GM19467 (cell line): ENCODE data around the gene AKNA.

ENCODE experiments used
- ATAC-seq: cut with Tn5 transposase; IDR thresholded peaks from one replicate; pipeline ENCODE4 v1.9.1; 2021; ENCODE audit warnings: mild to moderate bottlenecking, moderate library complexity; ENCODE audit not compliant: unreplicated experiment

The AKNA gene

DNA sequence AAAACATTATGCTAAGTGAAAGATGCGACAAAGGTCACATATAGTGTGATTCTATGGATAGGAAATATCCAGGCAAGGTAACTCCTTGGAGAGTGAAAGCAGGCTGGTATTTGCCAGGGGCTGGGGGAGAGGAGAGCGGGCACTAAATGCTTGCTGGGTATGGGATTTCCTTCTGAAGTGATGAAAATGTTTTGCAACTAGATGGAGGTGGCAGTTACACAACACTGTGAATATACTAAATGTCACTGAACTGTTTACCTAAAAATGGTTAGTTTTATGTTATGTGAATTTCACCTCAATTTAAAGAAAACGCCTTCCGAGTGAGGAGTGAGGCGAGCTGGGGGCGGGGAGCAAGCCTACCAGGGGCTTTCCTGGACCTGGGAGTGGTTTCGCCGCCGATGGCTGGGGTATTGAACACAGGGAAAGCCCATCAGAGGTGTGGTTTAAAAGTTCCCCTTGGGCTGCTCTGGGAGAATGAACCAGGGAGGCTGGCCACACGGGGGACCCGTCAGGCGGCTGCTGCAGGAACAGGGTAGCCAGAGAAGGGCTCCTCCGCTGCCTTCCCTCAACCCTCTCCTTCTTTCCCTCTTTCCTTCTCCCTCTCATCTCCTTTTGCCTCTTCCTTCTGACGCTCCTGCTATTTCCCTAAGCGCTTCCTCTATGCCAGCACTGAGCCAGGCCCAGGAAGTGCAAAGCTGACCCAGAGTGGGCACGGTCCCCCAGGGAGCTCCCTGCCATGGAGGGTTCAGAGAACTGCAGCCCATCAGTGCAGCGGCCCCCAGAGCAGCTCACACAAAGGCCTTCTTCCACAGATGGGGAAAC lies 4.9 kb downstream of the AKNA start:
- ATAC-seq, result no peak

DNA sequence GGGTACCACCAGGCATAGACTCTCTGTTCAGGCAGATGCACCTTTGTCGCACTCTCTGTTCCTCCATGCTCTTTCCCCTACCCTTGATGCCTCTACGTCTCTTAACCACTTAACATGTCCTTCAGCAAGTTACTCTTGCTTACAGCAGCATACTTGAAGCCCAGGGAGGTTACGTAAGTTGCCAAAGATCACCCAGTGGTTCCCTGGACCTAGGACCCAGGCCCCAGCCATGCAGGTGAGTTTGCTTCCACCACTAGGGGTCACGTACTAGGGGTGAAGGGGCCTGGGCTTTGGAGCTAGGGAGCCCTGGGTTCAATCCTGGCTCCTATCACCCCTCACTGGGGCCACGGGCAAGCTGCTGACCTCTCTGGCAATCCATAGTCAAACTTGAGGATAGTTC lies 8.9 kb downstream of the AKNA start:
- no peak for ATAC-seq

DNA sequence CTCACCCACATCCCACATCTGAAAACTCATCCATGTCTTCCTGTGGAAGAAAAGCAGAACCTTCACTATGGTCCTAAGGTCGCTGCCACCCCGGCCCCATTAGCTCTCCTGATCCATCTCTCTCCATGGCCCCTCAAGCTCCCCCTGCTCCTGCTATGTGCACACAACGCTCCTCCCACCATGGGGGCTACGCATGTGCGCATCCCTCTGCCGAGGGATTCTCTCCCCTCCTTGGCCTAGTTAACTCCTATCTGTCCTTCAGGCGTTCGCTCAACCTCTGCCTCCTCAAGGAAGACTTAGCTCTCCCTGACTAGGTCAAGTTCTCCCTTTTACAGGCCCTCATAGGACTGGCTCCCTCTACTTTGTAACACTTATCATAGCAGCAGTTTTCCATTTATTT lies 9.8 kb downstream of the AKNA start:
- ATAC-seq, result no peak

DNA sequence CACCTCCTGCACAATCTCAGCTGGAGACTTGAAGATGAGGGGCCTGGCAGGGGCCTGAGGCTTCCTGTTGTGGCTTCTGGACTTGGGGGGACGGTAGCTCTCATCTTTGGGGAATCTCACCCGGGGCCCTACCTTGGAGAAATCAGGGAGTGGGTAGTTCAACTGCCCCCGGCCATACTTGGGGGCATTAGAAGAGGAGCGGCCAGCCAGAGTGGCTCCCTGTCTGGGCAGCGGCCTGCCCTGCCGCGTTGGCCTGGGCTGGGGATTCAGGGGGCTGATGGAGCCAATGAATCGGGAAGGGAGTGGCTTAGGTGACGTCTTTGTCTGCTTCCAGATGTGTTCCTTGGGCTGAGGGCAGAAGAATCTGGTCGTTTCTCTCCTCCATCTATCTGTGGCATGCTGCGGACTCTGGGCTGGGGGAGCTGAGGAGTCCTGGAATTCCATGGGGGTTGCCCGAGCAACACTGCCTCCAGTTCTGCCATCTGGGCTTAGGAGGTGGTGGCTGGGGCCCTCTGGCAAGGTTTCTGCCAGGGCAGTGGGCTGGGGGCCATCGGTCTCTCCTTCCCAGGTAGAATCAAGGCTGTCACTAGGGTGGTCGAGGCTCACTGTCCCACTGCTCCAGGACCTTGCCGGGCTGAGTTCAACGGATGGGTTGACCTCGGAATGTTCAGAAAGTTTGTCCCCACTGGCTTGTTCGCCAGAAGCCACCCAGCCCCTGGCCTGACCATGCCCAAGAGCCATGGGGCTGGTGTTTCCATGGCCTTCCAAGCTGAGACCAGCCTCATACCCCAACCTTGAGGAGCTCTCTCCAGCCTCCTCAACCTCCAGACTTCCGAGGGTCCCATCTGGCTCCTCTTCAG lies 11.0 kb downstream of the AKNA start:
- no peak for ATAC-seq

DNA sequence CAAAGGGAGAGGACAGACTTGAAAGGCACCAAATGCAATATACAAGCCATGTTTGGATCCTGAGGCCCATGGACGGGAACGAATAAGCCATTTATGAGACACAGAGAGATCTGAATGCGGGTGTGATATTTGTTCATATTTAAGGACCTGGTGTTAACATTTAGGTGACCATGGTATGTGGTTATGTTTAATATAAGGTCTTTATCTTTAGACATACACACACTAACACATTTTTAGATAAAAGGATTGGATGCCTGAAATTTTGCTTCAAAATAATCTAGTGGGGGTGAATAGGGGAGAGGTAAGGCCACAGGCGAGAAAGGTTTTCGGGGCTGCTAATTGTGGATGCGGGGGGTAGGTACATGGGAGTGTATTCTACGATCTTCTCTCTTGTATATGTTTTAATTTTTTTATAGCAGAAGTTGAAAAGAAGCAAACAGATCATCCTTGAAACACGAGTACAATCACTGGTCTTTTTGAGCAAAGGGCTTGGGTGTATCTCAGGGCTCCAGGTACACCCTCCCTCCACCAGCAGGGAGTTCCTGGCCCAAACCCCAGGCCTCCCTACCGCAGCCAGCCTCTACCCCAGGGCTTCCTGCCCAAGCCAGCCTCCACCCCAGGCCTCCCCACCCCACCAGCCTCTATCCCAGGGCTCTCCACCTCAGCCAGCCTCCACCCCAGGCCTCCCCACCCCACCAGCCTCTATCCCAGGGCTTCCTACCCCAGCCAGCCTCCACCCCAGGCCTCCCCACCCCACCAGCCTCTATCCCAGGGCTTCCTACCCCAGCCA lies 12.2 kb downstream of the AKNA start:
- no peak for ATAC-seq

DNA sequence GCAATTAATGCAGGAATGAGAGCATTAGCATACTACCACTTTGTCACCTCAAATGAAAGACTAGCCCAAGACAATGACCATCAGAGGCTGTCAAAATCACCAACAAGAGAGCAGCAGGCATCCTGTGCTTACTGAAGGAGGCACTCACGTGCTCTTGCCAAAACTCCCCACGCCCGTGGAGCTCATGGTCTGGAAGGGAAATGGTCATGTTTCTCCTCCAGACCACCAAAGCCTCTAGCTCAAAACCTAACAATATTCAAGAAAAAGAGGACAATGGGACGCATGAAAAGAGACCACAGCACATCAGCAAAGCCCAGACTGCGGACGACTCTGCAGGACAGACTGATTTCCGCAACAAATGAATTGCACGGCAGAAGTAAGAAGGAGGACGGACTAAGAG lies 12.8 kb downstream of the AKNA start:
- no peak for ATAC-seq

DNA sequence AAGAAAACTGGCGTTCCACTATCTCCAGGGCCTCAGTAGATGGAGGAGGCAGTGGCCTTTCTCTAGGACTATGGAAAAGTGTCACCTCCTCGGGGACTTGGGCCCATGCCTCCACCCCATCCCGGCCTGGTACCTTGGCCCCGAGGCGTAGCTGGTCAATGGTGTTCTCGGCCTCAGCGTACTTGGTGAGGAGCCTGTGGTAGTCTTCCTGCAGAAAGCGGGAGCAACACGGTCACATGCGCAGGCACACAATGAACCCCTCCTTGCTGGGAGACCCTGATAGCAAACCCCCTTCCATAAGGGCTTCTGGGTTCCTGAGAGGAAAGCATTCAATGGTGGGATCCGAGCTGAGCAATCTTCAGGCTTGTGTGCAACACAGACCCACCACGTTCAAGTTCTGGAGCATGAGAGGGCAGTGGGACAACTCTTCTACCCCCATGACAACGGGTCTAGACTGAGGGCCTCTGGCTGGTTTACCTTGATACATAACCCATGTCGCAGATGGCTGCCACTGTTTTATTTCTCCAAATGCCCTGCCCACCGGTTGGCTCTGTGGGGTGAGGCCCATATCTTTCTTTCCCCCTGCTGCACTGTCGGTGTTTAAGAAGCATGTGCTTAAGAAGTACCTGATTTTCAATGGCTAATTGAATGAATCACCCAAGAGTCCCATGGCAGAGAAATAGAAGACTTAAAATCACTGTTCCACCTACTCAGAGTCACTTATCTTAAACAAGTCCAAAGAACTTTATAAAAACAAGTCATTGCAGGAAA lies 13.6 kb downstream of the AKNA start:
- no peak for ATAC-seq

DNA sequence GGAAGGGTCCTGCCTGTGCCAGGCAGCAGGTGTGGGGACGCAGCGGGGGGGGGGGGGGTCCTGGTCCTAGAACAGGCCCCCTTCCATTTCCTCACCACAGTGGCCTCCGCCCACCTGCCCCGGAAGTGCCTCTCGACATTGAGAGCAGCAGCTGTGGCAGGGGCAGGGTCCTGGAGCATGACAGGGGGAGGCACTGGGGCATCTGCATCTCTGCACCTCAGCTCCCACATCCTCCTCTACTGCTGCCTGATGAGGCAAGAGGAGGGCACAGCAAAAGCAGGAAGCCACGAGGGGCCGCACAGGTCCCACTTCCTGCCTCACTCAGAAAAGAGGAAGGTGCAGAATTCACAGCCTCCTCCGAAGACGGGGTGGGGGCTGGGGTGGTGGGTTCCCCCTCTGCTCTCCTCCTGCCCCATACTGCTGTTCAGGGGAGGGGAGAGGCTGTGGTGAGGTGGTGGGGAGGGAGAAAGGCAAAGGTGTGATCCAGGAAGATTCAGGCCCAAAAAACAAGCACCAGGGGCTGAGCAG lies 14.8 kb downstream of the AKNA start:
- peak; percentile 97 for ATAC-seq

DNA sequence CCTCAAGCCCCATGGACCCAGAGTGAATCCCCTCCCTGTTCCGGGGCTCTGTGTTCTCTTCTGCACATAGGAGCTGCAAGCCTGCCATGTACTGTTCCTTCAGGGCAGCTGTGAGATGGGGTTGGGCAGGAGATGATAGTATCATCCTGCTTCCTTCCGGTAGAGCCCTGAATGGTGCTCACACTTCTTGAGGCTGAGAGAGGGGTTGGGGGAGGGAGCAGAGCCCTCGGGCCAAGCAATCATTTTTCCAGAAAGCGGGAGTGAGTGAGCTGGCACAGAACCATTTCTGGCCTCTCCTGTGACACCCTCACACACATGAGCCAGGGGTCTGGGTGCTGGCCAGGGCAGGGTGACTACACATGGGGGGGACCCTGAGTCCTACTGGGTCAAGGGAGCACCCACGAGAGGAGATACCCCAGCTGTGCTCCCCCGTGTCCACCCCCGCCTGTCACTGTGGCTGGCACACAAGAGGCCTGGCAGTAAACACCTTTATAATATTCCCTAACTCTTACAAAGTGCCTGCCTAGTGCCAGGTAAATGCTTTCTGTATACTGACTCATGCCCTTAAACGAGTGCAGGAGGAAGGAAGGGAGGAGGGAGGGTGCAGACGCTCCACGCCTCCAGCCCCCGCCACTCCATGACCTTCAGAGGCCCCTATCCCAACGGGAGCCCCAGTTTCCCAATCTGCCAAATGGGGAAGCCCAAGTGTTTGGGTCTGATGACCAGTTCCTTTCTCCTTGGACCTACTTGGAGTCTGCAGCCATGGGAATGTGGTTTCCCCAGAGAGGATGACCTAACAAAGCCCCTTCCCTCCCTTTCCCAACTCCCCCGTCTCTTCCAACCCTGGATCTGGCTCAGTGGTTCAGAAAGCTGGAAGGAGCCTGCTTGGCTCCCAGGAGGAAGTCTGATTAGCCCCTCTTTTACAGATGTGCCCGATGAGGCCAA lies 15.5 kb downstream of the AKNA start:
- no peak for ATAC-seq

DNA sequence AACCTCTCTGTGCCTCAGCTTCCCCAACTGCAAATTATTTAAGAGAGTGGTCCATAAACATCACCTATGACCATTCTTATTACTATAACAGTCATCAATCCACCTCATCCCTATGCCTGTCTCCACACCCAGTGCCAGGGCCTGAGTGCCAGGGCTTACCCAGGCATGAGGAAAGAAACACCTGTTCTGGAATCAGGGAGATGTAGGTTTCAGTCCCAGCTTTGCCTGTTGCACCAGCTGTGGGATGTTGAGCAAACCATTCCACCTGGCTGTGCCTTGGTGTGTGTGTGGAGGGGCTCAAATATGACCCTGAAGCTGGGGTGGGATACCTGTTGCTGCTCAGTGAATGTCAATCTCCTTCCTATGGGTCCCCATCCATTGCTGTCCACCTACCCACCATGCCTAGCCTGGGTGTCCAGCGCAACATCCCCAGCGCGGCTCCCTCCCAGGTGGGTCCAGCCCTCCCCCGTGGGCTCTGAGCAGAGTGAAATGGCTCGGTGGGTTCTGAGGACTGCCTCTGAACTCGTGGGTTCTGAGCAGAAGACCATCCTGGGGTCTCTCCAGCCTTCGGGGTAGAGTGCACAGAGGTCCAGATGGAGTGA lies 16.3 kb downstream of the AKNA start:
- no peak for ATAC-seq

DNA sequence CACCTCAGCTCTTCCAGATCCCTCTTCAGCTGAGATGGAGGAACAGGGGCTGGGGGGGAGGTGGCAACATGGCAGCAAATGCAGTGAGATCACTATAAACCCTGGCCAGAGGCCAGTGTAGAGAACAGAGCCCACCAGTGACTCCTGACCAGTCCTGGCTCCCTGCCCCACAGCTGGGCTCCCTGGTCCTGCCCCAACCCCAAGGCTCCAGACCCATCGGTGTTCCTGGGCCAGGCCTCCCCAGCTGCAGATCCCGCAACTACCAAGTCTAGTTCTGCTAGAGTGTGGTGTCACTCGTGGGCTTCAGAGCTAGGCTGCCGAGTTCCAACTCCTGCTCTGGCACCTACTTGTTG lies 16.8 kb downstream of the AKNA start:
- no peak for ATAC-seq

DNA sequence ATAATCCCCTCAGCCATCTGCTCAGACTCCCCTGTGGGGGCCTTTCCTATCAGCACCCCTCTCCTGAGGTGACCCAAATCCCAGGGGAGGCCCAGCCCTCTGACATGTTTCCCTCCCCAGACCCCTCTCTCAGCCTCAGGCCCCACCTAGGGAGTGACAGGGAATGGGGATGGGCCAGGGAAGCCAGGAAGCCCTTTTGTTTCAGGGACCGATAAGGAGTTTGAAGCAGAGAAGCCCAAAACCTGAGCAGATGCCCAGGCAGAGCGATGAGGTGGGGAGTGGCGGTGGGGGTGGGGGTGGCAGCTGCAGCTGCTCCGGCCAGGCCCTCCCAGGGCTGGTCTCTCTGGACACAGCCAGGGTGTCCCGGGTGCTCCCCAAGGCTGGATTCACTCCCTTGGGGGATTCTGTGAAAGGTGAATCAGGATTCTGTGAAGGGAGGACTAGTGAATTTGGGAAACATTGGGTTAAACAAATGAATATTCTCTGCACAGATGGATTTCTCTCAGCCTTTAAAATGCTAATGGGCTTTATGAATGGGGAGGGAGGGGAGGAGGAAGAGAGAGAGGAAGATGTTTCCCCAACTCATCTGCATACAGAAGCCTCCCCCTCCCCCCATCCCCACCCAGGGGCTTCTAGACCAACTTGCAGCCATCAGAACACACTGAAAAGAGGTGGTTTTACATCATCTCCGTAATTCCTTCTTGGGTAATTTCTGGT lies 17.4 kb downstream of the AKNA start:
- ATAC-seq, result no peak

DNA sequence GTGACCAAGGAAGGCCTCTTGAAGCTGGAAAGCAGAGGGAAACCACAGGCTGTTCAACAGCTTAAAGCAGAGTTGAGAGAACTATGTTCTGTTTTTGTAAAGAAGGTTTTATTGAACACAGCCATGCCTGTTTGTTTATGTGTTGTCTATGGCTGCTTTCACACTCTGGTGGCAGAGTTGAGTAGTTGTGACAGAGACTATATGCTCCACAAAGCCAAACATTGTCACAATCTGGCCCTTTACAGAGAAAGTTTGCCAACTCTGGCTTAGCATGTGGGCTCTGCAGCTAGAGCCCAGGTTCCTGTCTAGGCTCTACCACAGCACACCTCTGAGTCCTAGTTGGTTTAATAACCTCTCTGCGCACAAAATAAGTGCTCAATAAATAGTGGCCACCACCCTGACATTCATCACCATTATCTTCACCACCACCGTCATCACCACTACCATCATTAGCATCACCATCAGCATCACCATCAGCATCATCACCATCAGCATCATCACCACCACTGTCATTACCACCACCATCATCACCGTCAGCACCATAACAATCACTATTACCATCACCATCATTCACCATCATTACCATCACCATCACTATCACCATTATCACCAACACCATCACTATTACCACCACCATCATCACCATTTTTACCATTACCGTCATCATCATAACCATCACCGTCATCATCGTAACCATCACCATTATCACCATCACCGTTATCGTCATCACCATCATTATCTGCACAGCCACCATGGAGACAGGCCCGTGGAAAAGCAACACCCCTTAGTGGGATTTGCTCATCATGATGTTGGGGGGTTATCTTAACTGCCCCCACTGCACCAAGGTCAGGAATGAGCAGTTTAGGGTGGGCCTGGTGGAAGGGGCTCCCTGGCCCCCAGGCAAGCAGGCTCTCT lies 18.3 kb downstream of the AKNA start:
- no peak for ATAC-seq

DNA sequence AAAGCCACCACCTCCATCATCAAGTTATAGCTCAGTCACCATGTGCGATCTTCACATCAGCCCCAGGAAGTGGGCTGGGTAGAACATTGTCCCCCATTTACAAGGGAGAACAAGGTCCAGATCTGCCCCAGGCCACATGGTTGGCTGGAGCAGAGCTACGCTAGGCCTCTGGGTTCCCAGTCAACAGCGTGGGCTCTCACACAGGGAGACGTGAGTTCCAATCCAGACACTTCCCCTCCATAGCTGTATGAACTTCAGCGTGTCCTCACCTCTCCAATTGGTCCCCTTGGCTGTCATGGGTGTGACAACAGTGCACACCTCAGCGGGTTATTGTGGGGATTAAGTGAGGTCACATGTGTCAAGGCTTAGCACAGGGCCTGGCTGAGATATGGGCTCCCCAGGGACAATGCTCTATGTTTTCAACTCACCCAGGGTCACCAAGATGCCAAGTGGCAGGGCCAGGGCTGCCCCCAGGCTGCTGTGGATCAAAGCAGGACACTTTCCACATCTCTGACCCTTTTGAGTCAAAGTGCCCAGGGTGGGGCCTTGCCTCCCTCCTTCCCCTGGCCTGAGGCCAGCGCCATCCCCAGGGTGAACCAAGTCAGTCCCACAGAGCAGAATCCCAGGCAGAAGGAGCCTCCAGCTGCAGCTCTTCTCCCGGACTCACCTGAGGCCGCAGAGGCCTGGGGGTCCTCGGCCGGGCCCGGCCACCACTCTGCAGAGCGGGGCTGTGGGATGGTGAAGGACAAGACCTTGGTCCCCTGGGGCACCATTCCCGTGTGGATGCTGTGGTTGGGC lies 19.8 kb downstream of the AKNA start:
- ATAC-seq, result no peak

DNA sequence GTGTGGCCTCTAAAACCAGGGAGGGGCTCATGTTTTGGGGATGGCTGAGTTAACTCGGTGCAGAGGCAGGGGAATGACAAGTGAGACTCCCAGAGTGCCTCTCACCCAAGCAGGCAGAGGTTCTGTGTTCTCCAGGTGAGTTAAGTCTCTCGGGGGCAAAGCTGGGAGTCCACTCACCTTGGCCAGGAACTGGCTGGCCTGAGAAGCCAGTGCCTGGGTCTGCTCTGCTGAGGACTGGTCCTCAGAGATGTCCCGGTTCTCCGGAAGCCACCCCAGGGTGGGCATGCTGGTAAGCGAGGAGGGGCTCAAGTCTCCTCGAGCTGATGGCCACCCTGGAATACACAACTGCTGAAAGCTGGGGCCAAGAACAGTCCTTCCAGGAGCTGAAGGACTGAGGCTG lies 20.4 kb downstream of the AKNA start:
- no peak for ATAC-seq

DNA sequence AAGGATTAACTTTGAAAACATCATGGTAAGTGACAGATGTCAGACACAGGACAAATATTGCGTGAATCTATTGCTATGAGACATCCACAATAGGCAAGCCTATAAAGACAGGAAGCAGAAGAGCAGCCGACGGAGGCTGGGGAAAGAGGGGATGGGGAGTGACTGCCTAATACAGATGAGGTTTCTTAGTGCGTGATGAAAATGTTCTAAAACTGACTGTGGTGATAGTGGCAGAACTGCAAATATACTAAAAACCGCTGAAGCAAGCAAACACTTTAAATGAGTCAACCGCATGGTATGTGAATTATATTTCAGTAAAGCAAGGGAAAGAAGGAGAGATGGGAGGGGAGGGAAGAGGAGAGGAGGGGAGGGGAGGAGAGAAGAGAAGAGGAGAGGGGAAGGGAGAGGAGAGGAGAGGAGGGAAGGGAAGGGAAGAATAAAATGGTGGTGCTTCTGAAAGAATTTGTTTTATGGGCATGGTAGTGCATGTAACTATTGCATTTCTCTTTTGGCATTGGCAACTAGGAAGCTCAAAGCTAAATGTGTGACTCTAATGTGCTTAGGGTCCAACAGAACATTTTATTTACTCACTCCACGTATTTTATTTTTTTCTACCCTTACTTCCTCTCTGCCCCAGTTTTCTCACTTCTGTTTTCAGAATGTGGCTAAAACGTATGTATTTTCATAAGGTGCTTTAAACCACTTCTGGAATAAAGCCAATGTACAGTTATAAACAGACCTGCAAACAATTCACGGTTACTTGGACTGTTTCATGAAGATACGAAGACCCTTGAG lies 21.3 kb downstream of the AKNA start:
- ATAC-seq, result peak; percentile 45
